Parathyroid adenoma (tissue), 2 donors: ENCODE data around the gene LHX2.
A peak's percentile ranks its signal among the peaks of the same experiment; 100 is the strongest.

Source experiments
- H2AFZ ChIP-seq: fragments of 300-600 bp; sonication (generic); one replicate; pipeline ENCODE4 v1.7.0; 2017; ENCODE audit warnings: antibody characterized with exemption, mild to moderate bottlenecking
- H3K27ac ChIP-seq: fragments of 300-600 bp; sonication (generic); one replicate; pipeline ENCODE4 v1.7.0; 2017
- H3K27me3 ChIP-seq: fragments of 300-600 bp; sonication (generic); one replicate; pipeline ENCODE4 v1.7.0; 2017; ENCODE audit warnings: low read length; ENCODE audit not compliant: control insufficient read depth, insufficient read depth
- H3K36me3 ChIP-seq: fragments of 300-600 bp; sonication (generic); one replicate; pipeline ENCODE4 v1.7.0; 2017; ENCODE audit warnings: low read length; ENCODE audit not compliant: control insufficient read depth, insufficient read depth
- H3K4me1 ChIP-seq: fragments of 300-600 bp; sonication (generic); one replicate; pipeline ENCODE4 v1.7.0; 2017; ENCODE audit warnings: control low read depth
- H3K4me2 ChIP-seq: fragments of 300-600 bp; sonication (generic); one replicate; pipeline ENCODE4 v1.7.0; 2017; ENCODE audit warnings: low read length
- H3K4me3 ChIP-seq: fragments of 300-600 bp; sonication (generic); one replicate; pipeline ENCODE4 v1.7.0; 2017; ENCODE audit warnings: low read depth, low read length
- H3K79me2 ChIP-seq: fragments of 300-600 bp; sonication (generic); one replicate; pipeline ENCODE4 v1.7.0; 2017; ENCODE audit warnings: control low read depth
- H3K9ac ChIP-seq: fragments of 300-600 bp; sonication (generic); one replicate; pipeline ENCODE4 v1.7.0; 2017; ENCODE audit warnings: mild to moderate bottlenecking
- H3K9me3 ChIP-seq: fragments of 300-600 bp; sonication (generic); one replicate; pipeline ENCODE4 v1.7.0; 2017; ENCODE audit warnings: low read length; ENCODE audit not compliant: control insufficient read depth
- CTCF ChIP-seq: fragments of 300-600 bp; sonication (generic); IDR thresholded peaks from one replicate; pipeline ENCODE4 v1.7.0; 2017; ENCODE audit warnings: antibody characterized with exemption, mild to moderate bottlenecking
- donor health status: primary hyperparathyroidism.

The LHX2 gene

GRCh38 chr9:124011460-124012301 is at the start of gene LHX2:
TSS of gene LHX2 (plus strand) at chr9:124011768. CDS start at chr9:124012349, 581 bp downstream.
- Histone ChIP-seq H3K79me2 (no peaks in the 10 kb centered on the region), H3K4me2 (peak within 1 kb of the TSS; percentile 63), H3K4me1 (no peaks in the 10 kb centered on the region), H3K4me3 (no peak within 1 kb of the TSS), H3K27ac (no peak within 1 kb of the TSS), H3K36me3 (no peaks in the 10 kb centered on the region), H3K9me3 (no peaks in the 10 kb centered on the region), H3K9ac (no peak within 1 kb of the TSS), H2AFZ (no peak within 1 kb of the TSS), H3K27me3 (peaks cover 25% of the 10 kb centered on the region)
- TF ChIP-seq CTCF, result no peak

GRCh38 chr9:123964761-123965160 is 46.8 kb upstream of the LHX2 start:
- Histone ChIP-seq H3K4me3 (no peak overlapping the region), H3K27me3 (no peaks in the 10 kb centered on the region), H3K27ac (no peak overlapping the region), H3K4me2 (no peak overlapping the region), H3K36me3 (no peaks in the 10 kb centered on the region), H3K9me3 (no peaks in the 10 kb centered on the region), H2AFZ (no peak overlapping the region), H3K79me2 (no peaks in the 10 kb centered on the region), H3K9ac (no peak overlapping the region), H3K4me1 (no peaks in the 10 kb centered on the region)
- TF ChIP-seq CTCF, result no peak

GRCh38 chr9:123965801-123966686 is 45.5 kb upstream of the LHX2 start:
- Histone ChIP-seq H2AFZ (no peak overlapping the region), H3K9ac (no peak overlapping the region), H3K27me3 (no peaks in the 10 kb centered on the region), H3K4me2 (no peak overlapping the region), H3K4me3 (no peak overlapping the region), H3K79me2 (no peaks in the 10 kb centered on the region), H3K4me1 (no peaks in the 10 kb centered on the region), H3K27ac (no peak overlapping the region), H3K9me3 (no peaks in the 10 kb centered on the region), H3K36me3 (no peaks in the 10 kb centered on the region)
- no peak for TF ChIP-seq CTCF

- TF ChIP-seq CTCF, result no peak
Observed at GRCh38 chr9:123967323-123967722, 44.2 kb upstream of the LHX2 start.

More at GRCh38 chr9:123967323-123967722, 44.2 kb upstream of the LHX2 start:
- no peak overlapping the region for H2AFZ ChIP-seq
- no peak overlapping the region for H3K4me3 ChIP-seq
- H3K27me3 ChIP-seq, result no peaks in the 10 kb centered on the region
- no peak overlapping the region for H3K9ac ChIP-seq
- no peak overlapping the region for H3K4me2 ChIP-seq
- H3K4me1 ChIP-seq, result no peaks in the 10 kb centered on the region
- H3K79me2 ChIP-seq, result no peaks in the 10 kb centered on the region
- no peaks in the 10 kb centered on the region for H3K36me3 ChIP-seq
- H3K9me3 ChIP-seq, result no peaks in the 10 kb centered on the region
- no peak overlapping the region for H3K27ac ChIP-seq
